Thoracic aorta (tissue), 2 donors: ENCODE data around the gene CD8B. TPM values are rescaled to one million over a fixed set of nuclear protein-coding genes. Genes with fewer than 3 reads are reported as not detected.

Experiments used
- ATAC-seq: fragments of 150-250 bp; one replicate; pipeline ENCODE4 v1.8.0; 2017; ENCODE audit warnings: low read depth; ENCODE audit not compliant: insufficient number of reproducible peaks, low FRiP score
- DNase-seq: peaks from one replicate; pipeline ENCODE4 v3.0.0-alpha.2; 2020; ENCODE audit warnings: low spot score
- H3K27ac ChIP-seq, 2 donors: fragments of 200-600 bp; sonication (generic); 1 replicate in 1 of 2; 2 replicates in 1 of 2; pipeline ENCODE4 v1.5.1; 2016; ENCODE audit warnings: mild to moderate bottlenecking in 2 of 2, moderate library complexity in 2 of 2
- H3K27me3 ChIP-seq: fragments of 200-600 bp; sonication (generic); replicated peaks from 2 replicates; pipeline ENCODE4 v1.6.0; 2016; ENCODE audit warnings: mild to moderate bottlenecking; ENCODE audit not compliant: insufficient read depth
- H3K36me3 ChIP-seq: fragments of 200-600 bp; sonication (generic); one replicate; pipeline ENCODE4 v1.5.1; 2016
- H3K4me1 ChIP-seq, 2 donors: fragments of 200-600 bp; sonication (generic); 1 replicate in 1 of 2; 2 replicates in 1 of 2; pipeline versions ENCODE4 v1.5.1 to v1.6.0; 2016; ENCODE audit warnings: low read depth in 2 of 2, mild to moderate bottlenecking in 1 of 2; ENCODE audit not compliant: control insufficient read depth in 1 of 2
- H3K4me3 ChIP-seq: fragments of 200-600 bp; sonication (generic); 2 replicates; pipeline ENCODE4 v1.5.1; 2016; ENCODE audit warnings: mild to moderate bottlenecking
- H3K9me3 ChIP-seq: fragments of 200-600 bp; sonication (generic); 2 replicates; pipeline ENCODE4 v1.5.1; 2016
- total RNA-seq, 2 donors: library from RNA; depleted of rRNA; stranded (reverse); fragments of >200 nt; gene quantifications; one replicate each; pipeline versions ENCODE4 v1.1.0 to v1.2.3, GENCODE V29; 2016
- TF ChIP-seq, protein P1 (sequence below): fragments of 200-600 bp; sonication (generic); IDR thresholded peaks from one replicate; pipeline ENCODE4 v1.5.1; 2019; ENCODE audit warnings: antibody characterized with exemption

Gene CD8B
- total RNA-seq, 2 donors from 2014 or later = 1.5 to 3.5 TPM

DNA sequence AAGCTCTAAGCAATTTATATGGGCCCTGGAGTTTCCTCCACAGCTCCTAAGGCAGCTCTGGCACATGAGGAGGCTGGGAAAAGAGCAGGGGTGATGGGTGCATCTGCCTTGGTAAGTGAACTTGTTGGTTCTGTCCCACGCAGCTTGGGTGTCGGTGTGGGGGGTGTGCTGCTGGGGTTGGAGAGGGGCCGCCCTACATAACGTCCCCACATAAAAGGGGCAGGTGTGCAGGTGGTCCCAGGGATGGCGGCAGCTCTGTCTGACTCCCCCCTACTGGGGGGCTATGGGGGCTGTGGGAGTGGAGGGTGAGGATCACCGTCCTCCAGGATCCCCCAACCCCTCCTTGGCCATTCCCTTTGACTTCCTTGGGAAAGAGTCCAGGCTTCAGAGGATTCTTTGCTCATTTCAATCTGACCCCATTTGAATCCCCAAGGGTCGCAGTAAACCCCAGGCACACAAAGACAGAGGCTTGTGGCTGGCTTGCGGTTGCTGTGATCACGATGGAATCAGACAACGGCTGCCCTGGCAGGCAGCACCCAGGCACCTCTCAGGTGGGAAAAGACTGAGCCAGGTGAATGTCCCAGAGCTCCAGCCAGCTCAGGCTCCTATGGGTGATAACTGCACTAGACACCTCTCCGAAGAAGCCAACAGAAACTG is 36.5 kb downstream of the CD8B start:
- TF ChIP-seq, protein P1, sequence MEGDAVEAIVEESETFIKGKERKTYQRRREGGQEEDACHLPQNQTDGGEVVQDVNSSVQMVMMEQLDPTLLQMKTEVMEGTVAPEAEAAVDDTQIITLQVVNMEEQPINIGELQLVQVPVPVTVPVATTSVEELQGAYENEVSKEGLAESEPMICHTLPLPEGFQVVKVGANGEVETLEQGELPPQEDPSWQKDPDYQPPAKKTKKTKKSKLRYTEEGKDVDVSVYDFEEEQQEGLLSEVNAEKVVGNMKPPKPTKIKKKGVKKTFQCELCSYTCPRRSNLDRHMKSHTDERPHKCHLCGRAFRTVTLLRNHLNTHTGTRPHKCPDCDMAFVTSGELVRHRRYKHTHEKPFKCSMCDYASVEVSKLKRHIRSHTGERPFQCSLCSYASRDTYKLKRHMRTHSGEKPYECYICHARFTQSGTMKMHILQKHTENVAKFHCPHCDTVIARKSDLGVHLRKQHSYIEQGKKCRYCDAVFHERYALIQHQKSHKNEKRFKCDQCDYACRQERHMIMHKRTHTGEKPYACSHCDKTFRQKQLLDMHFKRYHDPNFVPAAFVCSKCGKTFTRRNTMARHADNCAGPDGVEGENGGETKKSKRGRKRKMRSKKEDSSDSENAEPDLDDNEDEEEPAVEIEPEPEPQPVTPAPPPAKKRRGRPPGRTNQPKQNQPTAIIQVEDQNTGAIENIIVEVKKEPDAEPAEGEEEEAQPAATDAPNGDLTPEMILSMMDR = no peak
- ATAC-seq = no peak
- DNase-seq = no peak
- Histone ChIP-seq H3K36me3 (no peaks in the 10 kb centered on the region), H3K27me3 (no peaks in the 10 kb centered on the region), H3K27ac (no peak overlapping the region), H3K4me3 (no peak overlapping the region), H3K4me1 (no peaks in the 10 kb centered on the region), H3K9me3 (no peaks in the 10 kb centered on the region)

GRCh38 chr2:86822668-86823345 is 38.9 kb downstream of the CD8B start:
- Histone ChIP-seq H3K4me3 (no peak overlapping the region), H3K27ac (no peak overlapping the region), H3K4me1 (no peaks in the 10 kb centered on the region), H3K27me3 (no peaks in the 10 kb centered on the region), H3K36me3 (no peaks in the 10 kb centered on the region), H3K9me3 (no peaks in the 10 kb centered on the region)
- TF ChIP-seq, protein P1 = no peak
- no peak for DNase-seq
- ATAC-seq = no peak

GRCh38 chr2:86821842-86822241 is 39.8 kb downstream of the CD8B start:
- no peak for ATAC-seq
- no peaks in the 10 kb centered on the region for H3K9me3 ChIP-seq
- H3K27ac ChIP-seq = no peak overlapping the region
- H3K27me3 ChIP-seq = no peaks in the 10 kb centered on the region
- H3K4me1 ChIP-seq = no peaks in the 10 kb centered on the region
- no peak for DNase-seq
- TF ChIP-seq, protein P1 = no peak
- H3K4me3 ChIP-seq = no peak overlapping the region
- H3K36me3 ChIP-seq = no peaks in the 10 kb centered on the region

GRCh38 chr2:86821306-86821705 is 40.4 kb downstream of the CD8B start:
- no peak for DNase-seq
- TF ChIP-seq, protein P1 = no peak
- Histone ChIP-seq H3K9me3 (no peaks in the 10 kb centered on the region), H3K36me3 (no peaks in the 10 kb centered on the region), H3K27ac (no peak overlapping the region), H3K4me1 (no peaks in the 10 kb centered on the region), H3K27me3 (no peaks in the 10 kb centered on the region), H3K4me3 (no peak overlapping the region)
- no peak for ATAC-seq

- no peaks in the 10 kb centered on the region for H3K36me3 ChIP-seq
- no peak overlapping the region for H3K4me3 ChIP-seq
- TF ChIP-seq, protein P1 = no peak
- H3K9me3 ChIP-seq = no peaks in the 10 kb centered on the region
- ATAC-seq = no peak
- H3K27me3 ChIP-seq = no peaks in the 10 kb centered on the region
- DNase-seq = no peak
- H3K27ac ChIP-seq = no peak overlapping the region
- H3K4me1 ChIP-seq = no peaks in the 10 kb centered on the region
Observed at GRCh38 chr2:86818957-86819356, 42.7 kb downstream of the CD8B start.
